ENCODE measurements around the gene KCNQ1.

Gene KCNQ1

GRCh38 chr11:2451336-2451735 lies 6.5 kb downstream of the KCNQ1 start:
- no peak for TF ChIP-seq CTCF (IDR thresholded peaks at IDR 0.05; ENCODE audit: control insufficient read depth, insufficient read depth, low read depth, low read length, missing control alignments)
- DNase-seq (ENCODE audit: low read depth) = no peak
- H3K4me3 ChIP-seq (ENCODE audit: control insufficient read depth, low read depth, low read length) = no peak overlapping the region

GRCh38 chr11:2451916-2452315 lies 7.1 kb downstream of the KCNQ1 start:
- no peak for DNase-seq (ENCODE audit: low read depth)
- TF ChIP-seq CTCF (IDR thresholded peaks at IDR 0.05; ENCODE audit: control insufficient read depth, insufficient read depth, low read depth, low read length, missing control alignments) = no peak
- no peak overlapping the region for H3K4me3 ChIP-seq (ENCODE audit: control insufficient read depth, low read depth, low read length)

GRCh38 chr11:2452321-2453012 lies 7.7 kb downstream of the KCNQ1 start:
- no peak for TF ChIP-seq CTCF (IDR thresholded peaks at IDR 0.05; ENCODE audit: control insufficient read depth, insufficient read depth, low read depth, low read length, missing control alignments)
- no peak overlapping the region for H3K4me3 ChIP-seq (ENCODE audit: control insufficient read depth, low read depth, low read length)
- DNase-seq (ENCODE audit: low read depth) = no peak

- H3K4me3 ChIP-seq (ENCODE audit: control insufficient read depth, low read depth, low read length) = no peak overlapping the region
- no peak for TF ChIP-seq CTCF (IDR thresholded peaks at IDR 0.05; ENCODE audit: control insufficient read depth, insufficient read depth, low read depth, low read length, missing control alignments)
- no peak for DNase-seq (ENCODE audit: low read depth)
Measured at GRCh38 chr11:2453436-2453835, 8.6 kb downstream of the KCNQ1 start.

- no peak for DNase-seq (ENCODE audit: low read depth)
- no peak overlapping the region for H3K4me3 ChIP-seq (ENCODE audit: control insufficient read depth, low read depth, low read length)
- no peak for TF ChIP-seq CTCF (IDR thresholded peaks at IDR 0.05; ENCODE audit: control insufficient read depth, insufficient read depth, low read depth, low read length, missing control alignments)
Measured at GRCh38 chr11:2458321-2458720, 13.5 kb downstream of the KCNQ1 start.

GRCh38 chr11:2459016-2459725 lies 14.4 kb downstream of the KCNQ1 start:
- no peak for TF ChIP-seq CTCF (IDR thresholded peaks at IDR 0.05; ENCODE audit: control insufficient read depth, insufficient read depth, low read depth, low read length, missing control alignments)
- no peak for DNase-seq (ENCODE audit: low read depth)
- no peak overlapping the region for H3K4me3 ChIP-seq (ENCODE audit: control insufficient read depth, low read depth, low read length)
